H1 (cell line): Measurements from ENCODE around the gene UVRAG. TPM values are rescaled to one million over a fixed set of nuclear protein-coding genes. Genes with fewer than 3 reads are reported as not detected.

Experiments used
- ASH2L ChIP-seq: fragments of 200-600, 300-600 bp; sonication (generic); IDR thresholded peaks from one replicate; pipeline ENCODE4 v1.7.1; 2017; ENCODE audit warnings: low read length
- CHD7 ChIP-seq: fragments of 300-600 bp; sonication (generic); IDR thresholded peaks from 2 replicates; pipeline ENCODE4 v1.7.1; 2012; ENCODE audit warnings: low read length, moderate library complexity, mild to moderate bottlenecking, inconsistent platforms; ENCODE audit not compliant: insufficient replicate concordance
- GABPA ChIP-seq: IDR thresholded peaks from 2 replicates; pipeline ENCODE4 v1.6.1; 2011; ENCODE audit warnings: mild to moderate bottlenecking, low read length, moderate library complexity, borderline replicate concordance; ENCODE audit not compliant: insufficient read depth
- HDAC2 ChIP-seq, 2 experiments: fragments of 300-600 bp in 1 of 2; sonication (generic) in 1 of 2; IDR thresholded peaks; 2 replicates each; pipeline ENCODE4 v1.6.1; 2011 to 2012; ENCODE audit warnings: low read depth in 2 of 2, low read length in 2 of 2, mild to moderate bottlenecking in 2 of 2, moderate library complexity in 2 of 2, borderline replicate concordance in 1 of 2, inconsistent platforms in 1 of 2
- MAFK ChIP-seq: IDR thresholded peaks from 2 replicates; pipeline ENCODE4 v1.6.1; 2012; ENCODE audit warnings: low read depth, mild to moderate bottlenecking, improper control_type of control experiment, low read length
- NRF1 ChIP-seq: IDR thresholded peaks from 2 replicates; pipeline ENCODE4 v1.6.1; 2011; ENCODE audit warnings: mild to moderate bottlenecking, low read depth, low read length, improper control_type of control experiment
- RAD21 ChIP-seq, 2 experiments: IDR thresholded peaks in 1 of 2; conservative IDR thresholded peaks in 1 of 2; 2 replicates each; pipeline ENCODE4 v1.6.1; 2011; ENCODE audit warnings: low read depth in 2 of 2, low read length in 2 of 2, improper control_type of control experiment in 1 of 2, inconsistent platforms in 1 of 2, mild to moderate bottlenecking in 1 of 2, moderate library complexity in 1 of 2
- SAP30 ChIP-seq: fragments of 300-600 bp; sonication (generic); IDR thresholded peaks from 2 replicates; pipeline ENCODE4 v1.7.1; 2012; ENCODE audit warnings: low read length, moderate library complexity, mild to moderate bottlenecking, inconsistent platforms; ENCODE audit not compliant: insufficient read depth, insufficient replicate concordance
- SRF ChIP-seq: IDR thresholded peaks from 2 replicates; pipeline ENCODE4 v1.6.1; 2011; ENCODE audit warnings: mild to moderate bottlenecking, low read depth, low read length, moderate library complexity
- TEAD4 ChIP-seq: IDR thresholded peaks from 2 replicates; pipeline ENCODE4 v1.6.1; 2012; ENCODE audit warnings: low read depth, low read length, inconsistent platforms, mixed read lengths
- polyA plus RNA-seq, 7 experiments: library from polyadenylated mRNA; depleted of rRNA in 3 of 7; stranded (reverse) in 5 of 7; unstranded in 2 of 7; fragments of >200 nt in 5 of 7; fragments of 200-250 nt in 2 of 7; gene quantifications; 1 replicate in 5 of 7; 2 replicates in 1 of 7; 4 replicates in 1 of 7; pipeline versions ENCODE4 v1.2.1 to v1.2.3, GENCODE V29; 2011 to 2013; ENCODE audit warnings: missing spikeins in 2 of 7, mixed read lengths in 2 of 7
- total RNA-seq: library from RNA; stranded (reverse); fragmentation: NEBNext Ultra II Directional; extraction: Animal tissue kit (Norgen Biotek cat#: 25700); gene quantifications from 2 replicates; pipeline ENCODE4 v1.2.1, GENCODE V29; 2021

The UVRAG gene
- total and polyA plus RNA-seq, 2 of the 8 experiments (the other 6 are each of a cell fraction or from before 2014, with no cell fraction given), result 5.5 to 14.7 TPM

GRCh38 chr11:75986966-75987365 is 172.0 kb downstream of the UVRAG start (continued):
- no peak for TF ChIP-seq RAD21 (IDR thresholded peaks at IDR 0.05 in 1 of 2, conservative IDR thresholded peaks at IDR 0.05 in 1 of 2; ENCODE audit: low read depth in 2 of 2, low read length in 2 of 2)
- TF ChIP-seq MAFK, result no peak
- no peak for TF ChIP-seq TEAD4
- no peak for TF ChIP-seq ASH2L
- no peak for TF ChIP-seq NRF1
- no peak for TF ChIP-seq SRF
- no peak for TF ChIP-seq HDAC2 (IDR thresholded peaks at IDR 0.05; ENCODE audit: borderline replicate concordance in 1 of 2, low read depth in 2 of 2, low read length in 2 of 2)
- no peak for TF ChIP-seq SAP30
- TF ChIP-seq CHD7, result no peak
- no peak for TF ChIP-seq GABPA
